Suprapubic skin (tissue), 4 donors: Measurements from ENCODE around the gene BCAN.

Experiments
- CTCF ChIP-seq, 2 donors: fragments of 200-600 bp in 1 of 2; fragments of 450-650 bp in 1 of 2; sonication (generic) in 1 of 2; IDR thresholded peaks; one replicate each; pipeline ENCODE4 v1.5.1; 2016 to 2019; ENCODE audit warnings: antibody characterized with exemption in 2 of 2, mild to moderate bottlenecking in 1 of 2, moderate library complexity in 1 of 2
- EP300 ChIP-seq: sonication (generic); formaldehyde crosslinking; IDR thresholded peaks from one replicate; pipeline ENCODE4 v1.6.1; 2017; ENCODE audit warnings: antibody characterized with exemption
- POLR2A ChIP-seq, 2 donors: fragments of 450-650 bp; IDR thresholded peaks; one replicate each; pipeline ENCODE4 v1.6.1; 2017; ENCODE audit warnings: antibody characterized with exemption in 2 of 2, mild to moderate bottlenecking in 2 of 2, moderate library complexity in 2 of 2
- POLR2AphosphoS5 ChIP-seq, 3 donors: sonication (generic); formaldehyde crosslinking; IDR thresholded peaks; one replicate each; pipeline ENCODE4 v1.6.1; 2017; ENCODE audit warnings: antibody characterized with exemption in 3 of 3

GRCh38 chr1:156709031-156709430, 67.1 kb downstream of the BCAN start:
- no peak for TF ChIP-seq CTCF (IDR thresholded peaks at IDR 0.05)
- TF ChIP-seq POLR2A (IDR thresholded peaks at IDR 0.05): no peak
- TF ChIP-seq EP300: no peak
- no peak for TF ChIP-seq POLR2AphosphoS5 (IDR thresholded peaks at IDR 0.05)
